Rectal smooth muscle tissue (tissue), 1 donor: ENCODE measurements around the gene ZNF883.

Experiments used
- H3K27ac ChIP-seq: one replicate; pipeline ENCODE4 v1.7.0; 2013; ENCODE audit warnings: low read depth, low read length, inconsistent platforms
- H3K27me3 ChIP-seq: one replicate; pipeline ENCODE4 v1.7.0; 2013; ENCODE audit warnings: low read length; ENCODE audit not compliant: control insufficient read depth, insufficient read depth
- H3K36me3 ChIP-seq: one replicate; pipeline ENCODE4 v1.7.0; 2013; ENCODE audit warnings: low read length; ENCODE audit not compliant: control insufficient read depth, insufficient read depth
- H3K4me1 ChIP-seq: one replicate; pipeline ENCODE4 v1.7.0; 2013; ENCODE audit warnings: low read length; ENCODE audit not compliant: control insufficient read depth, insufficient read depth
- H3K4me3 ChIP-seq: one replicate; pipeline ENCODE4 v1.7.0; 2013; ENCODE audit warnings: low read length
- H3K9ac ChIP-seq: one replicate; pipeline ENCODE4 v1.7.0; 2013; ENCODE audit warnings: low read length

ZNF883 gene

GRCh38 chr9:112971415-112971814, 40.6 kb downstream of the ZNF883 start:
- no peaks in the 10 kb centered on the region for H3K27me3 ChIP-seq
- H3K9ac ChIP-seq, result no peak overlapping the region
- H3K27ac ChIP-seq, result no peak overlapping the region
- no peak overlapping the region for H3K4me3 ChIP-seq
- H3K4me1 ChIP-seq, result no peaks in the 10 kb centered on the region
- no peaks in the 10 kb centered on the region for H3K36me3 ChIP-seq

- no peaks in the 10 kb centered on the region for H3K27me3 ChIP-seq
- no peak overlapping the region for H3K4me3 ChIP-seq
- no peaks in the 10 kb centered on the region for H3K36me3 ChIP-seq
- H3K27ac ChIP-seq, result no peak overlapping the region
- no peaks in the 10 kb centered on the region for H3K4me1 ChIP-seq
- no peak overlapping the region for H3K9ac ChIP-seq
Observed at GRCh38 chr9:112970939-112971338, 41.1 kb downstream of the ZNF883 start.

- H3K36me3 ChIP-seq, result no peaks in the 10 kb centered on the region
- H3K27ac ChIP-seq, result no peak overlapping the region
Observed at GRCh38 chr9:112969730-112970129, 42.3 kb downstream of the ZNF883 start.

GRCh38 chr9:112955550-112955949, 56.4 kb downstream of the ZNF883 start:
- H3K27me3 ChIP-seq, result no peaks in the 10 kb centered on the region

More at GRCh38 chr9:112969730-112970129, 42.3 kb downstream of the ZNF883 start:
- Histone ChIP-seq H3K4me1 (no peaks in the 10 kb centered on the region), H3K9ac (no peak overlapping the region), H3K27me3 (no peaks in the 10 kb centered on the region), H3K4me3 (no peak overlapping the region)

GRCh38 chr9:112945620-112946208, 66.3 kb downstream of the ZNF883 start:
- Histone ChIP-seq H3K4me1 (no peaks in the 10 kb centered on the region), H3K27ac (no peak overlapping the region), H3K27me3 (no peaks in the 10 kb centered on the region), H3K4me3 (no peak overlapping the region), H3K9ac (no peak overlapping the region), H3K36me3 (no peaks in the 10 kb centered on the region)

More at GRCh38 chr9:112955550-112955949, 56.4 kb downstream of the ZNF883 start:
- H3K36me3 ChIP-seq, result no peaks in the 10 kb centered on the region
- H3K9ac ChIP-seq, result no peak overlapping the region
- H3K4me3 ChIP-seq, result no peak overlapping the region
- H3K27ac ChIP-seq, result no peak overlapping the region
- H3K4me1 ChIP-seq, result no peaks in the 10 kb centered on the region

- Histone ChIP-seq H3K27ac (no peak overlapping the region), H3K9ac (no peak overlapping the region), H3K27me3 (no peaks in the 10 kb centered on the region), H3K36me3 (no peaks in the 10 kb centered on the region), H3K4me3 (no peak overlapping the region), H3K4me1 (no peaks in the 10 kb centered on the region)
Observed at GRCh38 chr9:112939418-112939817, 72.6 kb downstream of the ZNF883 start.

- H3K4me3 ChIP-seq, result no peak overlapping the region
- no peaks in the 10 kb centered on the region for H3K27me3 ChIP-seq
- H3K9ac ChIP-seq, result no peak overlapping the region
- no peaks in the 10 kb centered on the region for H3K36me3 ChIP-seq
- no peak overlapping the region for H3K27ac ChIP-seq
- no peaks in the 10 kb centered on the region for H3K4me1 ChIP-seq
Observed at GRCh38 chr9:112933696-112934095, 78.3 kb downstream of the ZNF883 start.

GRCh38 chr9:112925058-112925641, 86.8 kb downstream of the ZNF883 start:
- no peak overlapping the region for H3K27ac ChIP-seq
- H3K4me3 ChIP-seq, result no peak overlapping the region
- no peaks in the 10 kb centered on the region for H3K36me3 ChIP-seq
- H3K9ac ChIP-seq, result no peak overlapping the region
- no peaks in the 10 kb centered on the region for H3K4me1 ChIP-seq
- H3K27me3 ChIP-seq, result no peaks in the 10 kb centered on the region

GRCh38 chr9:112921549-112921948, 90.4 kb downstream of the ZNF883 start:
- Histone ChIP-seq H3K4me3 (no peak overlapping the region), H3K27ac (no peak overlapping the region), H3K27me3 (no peaks in the 10 kb centered on the region), H3K36me3 (no peaks in the 10 kb centered on the region), H3K4me1 (no peaks in the 10 kb centered on the region), H3K9ac (no peak overlapping the region)

- H3K27ac ChIP-seq, result no peak overlapping the region
- H3K9ac ChIP-seq, result no peak overlapping the region
- no peak overlapping the region for H3K4me3 ChIP-seq
- no peaks in the 10 kb centered on the region for H3K27me3 ChIP-seq
- H3K4me1 ChIP-seq, result no peaks in the 10 kb centered on the region
- H3K36me3 ChIP-seq, result no peaks in the 10 kb centered on the region
Observed at GRCh38 chr9:112917987-112918362, 94.0 kb downstream of the ZNF883 start.

- H3K27me3 ChIP-seq, result no peaks in the 10 kb centered on the region
- H3K9ac ChIP-seq, result no peak overlapping the region
- H3K4me1 ChIP-seq, result no peaks in the 10 kb centered on the region
- no peak overlapping the region for H3K4me3 ChIP-seq
- no peak overlapping the region for H3K27ac ChIP-seq
- H3K36me3 ChIP-seq, result no peaks in the 10 kb centered on the region
Observed at GRCh38 chr9:112917047-112917986, 94.7 kb downstream of the ZNF883 start.

GRCh38 chr9:112914524-112914923, 97.5 kb downstream of the ZNF883 start:
- no peaks in the 10 kb centered on the region for H3K4me1 ChIP-seq
- H3K27me3 ChIP-seq, result no peaks in the 10 kb centered on the region
- no peak overlapping the region for H3K4me3 ChIP-seq
- no peak overlapping the region for H3K27ac ChIP-seq
- H3K36me3 ChIP-seq, result no peaks in the 10 kb centered on the region
- H3K9ac ChIP-seq, result no peak overlapping the region
